ENCODE measurements around the gene MAB21L4. TPM values are rescaled to one million over a fixed set of nuclear protein-coding genes. Genes with fewer than 3 reads are reported as not detected.

Gene MAB21L4
- total RNA-seq, 1 donor from 2014 or later, result 0.59 TPM

DNA sequence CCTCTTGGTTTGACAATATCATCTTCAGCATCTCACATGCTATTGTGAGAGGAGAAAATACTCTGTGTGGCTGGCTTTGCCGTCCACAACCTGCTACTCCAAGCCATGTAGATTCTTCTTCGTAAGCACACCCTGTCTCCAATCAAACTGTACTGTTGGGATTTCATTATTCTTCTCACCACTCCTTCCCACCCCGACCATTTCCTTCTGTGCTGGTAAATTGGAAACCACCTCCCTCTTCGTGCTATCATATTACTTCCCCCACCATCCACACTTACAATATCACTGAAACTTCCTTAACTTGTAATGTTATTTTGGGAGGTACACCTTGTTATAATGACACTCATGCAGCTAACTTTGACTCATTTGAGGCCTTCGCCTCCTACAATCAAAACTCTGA is 30.6 kb downstream of the MAB21L4 start:
- Mint-ChIP-seq H3K27me3 (ENCODE audit: low read depth, unreplicated experiment) (peaks cover 68% of the 10 kb centered on the region), H3K4me3 (ENCODE audit: unreplicated experiment) (no peak overlapping the region), H3K36me3 (ENCODE audit: low read depth, unreplicated experiment) (no peaks in the 10 kb centered on the region), H3K9me3 (ENCODE audit: unreplicated experiment) (no peaks in the 10 kb centered on the region), H3K27ac (ENCODE audit: unreplicated experiment) (no peak overlapping the region), H3K4me1 (ENCODE audit: low read depth, unreplicated experiment) (no peaks in the 10 kb centered on the region)
- Histone ChIP-seq H3K79me2 (ENCODE audit: insufficient read depth, low read length) (no peaks in the 10 kb centered on the region), H3K36me3 (ENCODE audit: insufficient read depth, low read length) (no peaks in the 10 kb centered on the region), H4K20me1 (ENCODE audit: insufficient read depth, low read length) (no peaks in the 10 kb centered on the region), H3K9me3 (ENCODE audit: insufficient read depth, low read depth, low read length) (no peaks in the 10 kb centered on the region), H3K27ac (ENCODE audit: low read depth, low read length) (no peak overlapping the region), H2AFZ (ENCODE audit: low read depth, low read length) (no peak overlapping the region), H3K4me2 (ENCODE audit: low read length) (no peak overlapping the region), H3K27me3 (ENCODE audit: insufficient read depth, low read length) (peaks cover 24% of the 10 kb centered on the region), H3K9ac (ENCODE audit: low read length) (no peak overlapping the region), H3K4me1 (ENCODE audit: insufficient read depth, low read length) (no peaks in the 10 kb centered on the region), H3K4me3 (ENCODE audit: insufficient read depth, low read depth, low read length) (no peak overlapping the region)
- TF ChIP-seq, protein P1, sequence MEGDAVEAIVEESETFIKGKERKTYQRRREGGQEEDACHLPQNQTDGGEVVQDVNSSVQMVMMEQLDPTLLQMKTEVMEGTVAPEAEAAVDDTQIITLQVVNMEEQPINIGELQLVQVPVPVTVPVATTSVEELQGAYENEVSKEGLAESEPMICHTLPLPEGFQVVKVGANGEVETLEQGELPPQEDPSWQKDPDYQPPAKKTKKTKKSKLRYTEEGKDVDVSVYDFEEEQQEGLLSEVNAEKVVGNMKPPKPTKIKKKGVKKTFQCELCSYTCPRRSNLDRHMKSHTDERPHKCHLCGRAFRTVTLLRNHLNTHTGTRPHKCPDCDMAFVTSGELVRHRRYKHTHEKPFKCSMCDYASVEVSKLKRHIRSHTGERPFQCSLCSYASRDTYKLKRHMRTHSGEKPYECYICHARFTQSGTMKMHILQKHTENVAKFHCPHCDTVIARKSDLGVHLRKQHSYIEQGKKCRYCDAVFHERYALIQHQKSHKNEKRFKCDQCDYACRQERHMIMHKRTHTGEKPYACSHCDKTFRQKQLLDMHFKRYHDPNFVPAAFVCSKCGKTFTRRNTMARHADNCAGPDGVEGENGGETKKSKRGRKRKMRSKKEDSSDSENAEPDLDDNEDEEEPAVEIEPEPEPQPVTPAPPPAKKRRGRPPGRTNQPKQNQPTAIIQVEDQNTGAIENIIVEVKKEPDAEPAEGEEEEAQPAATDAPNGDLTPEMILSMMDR (IDR thresholded peaks at IDR 0.05; ENCODE audit: insufficient read depth, low read depth, low read length), result no peak
- no peak for TF ChIP-seq EZH2 (IDR thresholded peaks at IDR 0.05; ENCODE audit: insufficient read depth, low read length)
- FAIRE-seq (no peak), DNase-seq (ENCODE audit: low read depth) (no peak)

GRCh38 chr2:240864475-240864874 is 31.5 kb downstream of the MAB21L4 start:
- no peak overlapping the region for H3K9ac ChIP-seq (ENCODE audit: low read length)
- no peak for FAIRE-seq
- no peak overlapping the region for H3K27ac ChIP-seq (ENCODE audit: low read depth, low read length)
- no peak overlapping the region for H2AFZ ChIP-seq (ENCODE audit: low read depth, low read length)
- Mint-ChIP-seq H3K4me1 (ENCODE audit: low read depth, unreplicated experiment) (no peaks in the 10 kb centered on the region), H3K9me3 (ENCODE audit: unreplicated experiment) (no peaks in the 10 kb centered on the region), H3K4me3 (ENCODE audit: unreplicated experiment) (no peak overlapping the region), H3K27me3 (ENCODE audit: low read depth, unreplicated experiment) (peaks cover 66% of the 10 kb centered on the region), H3K36me3 (ENCODE audit: low read depth, unreplicated experiment) (no peaks in the 10 kb centered on the region), H3K27ac (ENCODE audit: unreplicated experiment) (no peak overlapping the region)
- H4K20me1 ChIP-seq (ENCODE audit: insufficient read depth, low read length), result no peaks in the 10 kb centered on the region
- DNase-seq (ENCODE audit: low read depth), result no peak
- H3K4me1 ChIP-seq (ENCODE audit: insufficient read depth, low read length), result no peaks in the 10 kb centered on the region
- H3K27me3 ChIP-seq (ENCODE audit: insufficient read depth, low read length), result peaks cover 25% of the 10 kb centered on the region
- TF ChIP-seq, protein P1 (IDR thresholded peaks at IDR 0.05; ENCODE audit: insufficient read depth, low read depth, low read length), result no peak
- no peak for TF ChIP-seq EZH2 (IDR thresholded peaks at IDR 0.05; ENCODE audit: insufficient read depth, low read length)
- no peaks in the 10 kb centered on the region for H3K79me2 ChIP-seq (ENCODE audit: insufficient read depth, low read length)
- no peak overlapping the region for H3K4me3 ChIP-seq (ENCODE audit: insufficient read depth, low read depth, low read length)
- H3K36me3 ChIP-seq (ENCODE audit: insufficient read depth, low read length), result no peaks in the 10 kb centered on the region
- no peaks in the 10 kb centered on the region for H3K9me3 ChIP-seq (ENCODE audit: insufficient read depth, low read depth, low read length)
- H3K4me2 ChIP-seq (ENCODE audit: low read length), result no peak overlapping the region

DNA sequence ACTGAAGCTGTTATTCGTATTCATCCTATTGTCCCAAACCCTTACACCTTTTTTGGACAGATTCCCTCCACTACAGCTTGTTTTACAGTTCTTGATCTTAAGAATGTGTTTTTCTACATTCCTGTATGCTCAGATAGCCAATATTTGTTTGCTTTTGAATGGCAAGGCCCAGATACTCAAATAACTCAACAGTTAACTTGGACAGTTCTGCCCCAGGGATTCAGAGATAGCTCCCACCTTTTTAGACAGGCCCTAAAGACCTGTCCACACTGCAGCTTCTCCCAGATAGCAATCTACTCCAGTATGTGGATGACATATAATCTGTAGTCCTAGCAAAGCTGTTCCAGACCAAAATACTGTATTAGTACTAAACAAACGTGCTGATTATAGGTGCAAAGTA is 34.4 kb downstream of the MAB21L4 start:
- Mint-ChIP-seq H3K27ac (ENCODE audit: unreplicated experiment) (no peak overlapping the region), H3K4me3 (ENCODE audit: unreplicated experiment) (no peak overlapping the region), H3K4me1 (ENCODE audit: low read depth, unreplicated experiment) (no peaks in the 10 kb centered on the region), H3K9me3 (ENCODE audit: unreplicated experiment) (no peaks in the 10 kb centered on the region), H3K27me3 (ENCODE audit: low read depth, unreplicated experiment) (peaks cover 63% of the 10 kb centered on the region), H3K36me3 (ENCODE audit: low read depth, unreplicated experiment) (peaks cover 3% of the 10 kb centered on the region)
- Histone ChIP-seq H3K27me3 (ENCODE audit: insufficient read depth, low read length) (peaks cover 29% of the 10 kb centered on the region), H3K9me3 (ENCODE audit: insufficient read depth, low read depth, low read length) (no peaks in the 10 kb centered on the region), H2AFZ (ENCODE audit: low read depth, low read length) (no peak overlapping the region), H3K4me3 (ENCODE audit: insufficient read depth, low read depth, low read length) (no peak overlapping the region), H3K4me2 (ENCODE audit: low read length) (no peak overlapping the region), H3K79me2 (ENCODE audit: insufficient read depth, low read length) (no peaks in the 10 kb centered on the region), H3K36me3 (ENCODE audit: insufficient read depth, low read length) (no peaks in the 10 kb centered on the region), H3K27ac (ENCODE audit: low read depth, low read length) (no peak overlapping the region), H3K9ac (ENCODE audit: low read length) (no peak overlapping the region), H3K4me1 (ENCODE audit: insufficient read depth, low read length) (no peaks in the 10 kb centered on the region), H4K20me1 (ENCODE audit: insufficient read depth, low read length) (no peaks in the 10 kb centered on the region)
- DNase-seq (ENCODE audit: low read depth), result no peak
- no peak for FAIRE-seq
- TF ChIP-seq, protein P1 (IDR thresholded peaks at IDR 0.05; ENCODE audit: insufficient read depth, low read depth, low read length), result no peak
- no peak for TF ChIP-seq EZH2 (IDR thresholded peaks at IDR 0.05; ENCODE audit: insufficient read depth, low read length)
